ENCODE measurements around the gene CPLX1. TPM values are rescaled to one million over a fixed set of nuclear protein-coding genes. Genes with fewer than 3 reads are reported as not detected.

The CPLX1 gene
- total RNA-seq, 4 donors from 2014 or later: 0.34 to 3.8 (median 0.74) TPM

- no peak for TF ChIP-seq CTCF (IDR thresholded peaks at IDR 0.05; ENCODE audit: low read depth)
These were observed 85.9 kb downstream of the CPLX1 start for GRCh38 chr4:740011-740410.

- TF ChIP-seq CTCF (IDR thresholded peaks at IDR 0.05; ENCODE audit: low read depth): no peak
These were observed 86.4 kb downstream of the CPLX1 start for GRCh38 chr4:739569-739968.

DNA sequence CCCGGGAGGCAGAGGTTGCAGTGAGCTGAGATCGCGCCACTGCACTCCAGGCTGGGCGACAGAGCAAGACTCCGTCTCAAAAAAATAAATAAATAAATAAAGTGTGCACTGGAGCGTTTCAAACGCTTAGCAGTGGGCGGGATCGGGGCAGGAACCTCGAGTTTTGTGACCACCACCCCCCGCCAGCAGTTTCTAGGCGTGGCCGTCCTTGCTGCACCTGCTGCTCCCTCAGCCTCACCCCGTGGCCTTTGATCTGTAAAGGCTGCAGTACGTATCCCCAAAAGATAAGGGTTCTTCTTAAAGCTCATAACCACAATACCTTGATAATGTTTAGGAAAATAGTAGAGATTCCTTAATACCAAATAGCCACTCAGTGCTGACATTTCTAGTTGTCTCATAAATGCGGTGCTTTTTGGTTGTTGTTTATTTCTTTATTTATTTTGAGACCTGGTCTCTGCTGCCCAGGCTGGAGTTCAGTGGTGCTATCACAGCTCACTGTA is 87.1 kb downstream of the CPLX1 start:
- no peak for TF ChIP-seq CTCF (IDR thresholded peaks at IDR 0.05; ENCODE audit: low read depth)

DNA sequence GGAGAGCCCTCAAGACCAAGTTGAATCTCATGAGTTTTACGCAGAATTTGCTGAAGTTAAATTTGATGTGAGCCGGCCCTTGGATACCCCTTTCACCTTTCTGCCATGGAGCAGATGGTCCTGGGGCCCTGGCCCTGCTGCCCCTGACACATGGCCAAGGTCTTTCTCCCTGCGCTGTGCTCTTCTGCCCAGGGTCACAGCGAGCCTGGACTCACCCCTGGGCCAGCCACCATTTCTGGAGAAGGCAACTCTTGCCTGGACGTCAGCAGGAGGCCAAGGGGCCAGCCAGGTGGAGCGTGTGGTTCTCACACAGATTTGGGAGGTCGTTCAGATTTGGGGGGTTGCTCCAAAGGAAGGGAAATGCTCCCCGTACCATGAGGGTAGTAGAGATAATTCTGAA is 90.3 kb downstream of the CPLX1 start:
- TF ChIP-seq CTCF (IDR thresholded peaks at IDR 0.05; ENCODE audit: low read depth): no peak

Other genes starting within 250 kb of the CPLX1 start
- gene TMEM271, start 249.8 kb downstream of the CPLX1 start, total RNA-seq: not detected
- gene PDE6B, start 200.6 kb downstream of the CPLX1 start, total RNA-seq: 1 to 10 TPM in 3 of 4 donors, not detected in 1; 2.0 to 5.9 (median 3.8) TPM
- gene ATP5ME, start 151.9 kb downstream of the CPLX1 start, total RNA-seq: 100 to 1,000 TPM; 123 to 273 (median 193) TPM
- gene MYL5, start 151.6 kb downstream of the CPLX1 start, total RNA-seq: 10 to 100 TPM; 16.0 to 37.7 (median 20.1) TPM
- gene SLC49A3, start 137.0 kb downstream of the CPLX1 start, total RNA-seq: 10 to 100 TPM in 3 of 4 donors, 1 to 10 TPM in 1; 7.8 to 20.1 (median 14.4) TPM
- 10 to 100 TPM; 36.7 to 72.2 (median 55.0) TPM for gene PCGF3, start 120.3 kb downstream of the CPLX1 start, total RNA-seq
- 100 to 1,000 TPM in 1 of 4 donors, 10 to 100 TPM in 3; 37.3 to 124 (median 58.7) TPM for gene GAK, start 106.2 kb upstream of the CPLX1 start, total RNA-seq
- 10 to 100 TPM; 18.5 to 38.1 (median 21.4) TPM for gene TMEM175, start 106.3 kb upstream of the CPLX1 start, total RNA-seq
- 10 to 100 TPM in 1 of 4 donors, 1 to 10 TPM in 3; 2.9 to 12.2 (median 5.5) TPM for gene DGKQ, start 147.4 kb upstream of the CPLX1 start, total RNA-seq
- 10 to 100 TPM in 2 of 4 donors, 1 to 10 TPM in 2; 6.7 to 25.8 (median 13.3) TPM for gene IDUA, start 160.9 kb upstream of the CPLX1 start, total RNA-seq
- under 1 TPM in 2 of 4 donors, not detected in 2; 0.44 to 0.57 TPM for gene SLC26A1, start 167.3 kb upstream of the CPLX1 start, total RNA-seq
- gene FGFRL1, start 185.5 kb upstream of the CPLX1 start, total RNA-seq: 100 to 1,000 TPM in 1 of 4 donors, 10 to 100 TPM in 3; 12.6 to 113 (median 22.7) TPM

Measured in subcutaneous adipose tissue (tissue), 4 donors.